HepG2 (cell line): ENCODE measurements around the gene FFAR4. TPM values are rescaled to one million over a fixed set of nuclear protein-coding genes. Genes with fewer than 3 reads are reported as not detected.
A peak's percentile ranks its signal among the peaks of the same experiment; 100 is the strongest.

Experiments
- AHR ChIP-seq: IDR thresholded peaks from 2 replicates; pipeline ENCODE4 v1.6.1; 2018; ENCODE audit warnings: missing genetic modification reagents, missing compliant biosample characterization
- ATF7 ChIP-seq, 2 experiments: fragments of 450-650 bp in 1 of 2; sonication (generic) in 1 of 2; formaldehyde crosslinking in 1 of 2; IDR thresholded peaks; 2 replicates each; pipeline versions ENCODE4 v1.4.0 to v1.6.1; 2016 to 2020; ENCODE audit warnings: antibody characterized with exemption in 1 of 2, mild to moderate bottlenecking in 1 of 2, missing genetic modification reagents in 1 of 2
- GATAD2A ChIP-seq: IDR thresholded peaks from 2 replicates; pipeline ENCODE4 v1.6.1; 2016
- HNRNPK ChIP-seq: fragments of 200-400 bp; formaldehyde crosslinking; IDR thresholded peaks from 2 replicates; pipeline ENCODE4 v1.6.1; 2018; ENCODE audit warnings: low read length, low read depth, moderate library complexity, mild to moderate bottlenecking; ENCODE audit not compliant: poor library complexity, severe bottlenecking
- HOXA5 ChIP-seq: sonication (generic); formaldehyde crosslinking; IDR thresholded peaks from 2 replicates; pipeline ENCODE4 v1.4.0; 2020; ENCODE audit warnings: missing genetic modification reagents
- MTA3 ChIP-seq: sonication (generic); formaldehyde crosslinking; IDR thresholded peaks from 2 replicates; pipeline ENCODE4 v1.4.0; 2020; ENCODE audit warnings: missing genetic modification reagents
- NAIF1 ChIP-seq: sonication (generic); formaldehyde crosslinking; IDR thresholded peaks from 2 replicates; pipeline ENCODE4 v1.5.0; 2020; ENCODE audit warnings: mild to moderate bottlenecking, missing genetic modification reagents, borderline replicate concordance
- ZFP41 ChIP-seq: sonication (generic); formaldehyde crosslinking; IDR thresholded peaks from 2 replicates; pipeline ENCODE4 v1.4.0; 2020; ENCODE audit warnings: mild to moderate bottlenecking, missing genetic modification reagents, borderline replicate concordance
- ZNF142 ChIP-seq: sonication (generic); formaldehyde crosslinking; IDR thresholded peaks from 2 replicates; pipeline ENCODE4 v1.4.0; 2020; ENCODE audit warnings: missing genetic modification reagents
- ZNF275 ChIP-seq: sonication (generic); formaldehyde crosslinking; IDR thresholded peaks from 2 replicates; pipeline ENCODE4 v1.8.0; 2022; ENCODE audit warnings: missing genetic modification reagents, mild to moderate bottlenecking, inconsistent platforms, borderline replicate concordance
- ZNF337 ChIP-seq: sonication (generic); formaldehyde crosslinking; IDR thresholded peaks from 2 replicates; pipeline ENCODE4 v1.5.1; 2020; ENCODE audit warnings: missing genetic modification reagents, low read depth, mild to moderate bottlenecking, borderline replicate concordance
- ZNF468 ChIP-seq: sonication (generic); formaldehyde crosslinking; IDR thresholded peaks from 2 replicates; pipeline ENCODE4 v1.8.0; 2022; ENCODE audit warnings: mild to moderate bottlenecking, moderate library complexity, missing genetic modification reagents
- ZNF652 ChIP-seq: IDR thresholded peaks from 2 replicates; pipeline ENCODE4 v1.6.1; 2016; ENCODE audit warnings: low read depth, borderline replicate concordance
- ZNF784 ChIP-seq: sonication (generic); formaldehyde crosslinking; IDR thresholded peaks from 2 replicates; pipeline ENCODE4 v1.5.1; 2020; ENCODE audit warnings: missing genetic modification reagents, mild to moderate bottlenecking, borderline replicate concordance
- ZZZ3 ChIP-seq: sonication (generic); formaldehyde crosslinking; IDR thresholded peaks from 2 replicates; pipeline ENCODE4 v1.4.0; 2020; ENCODE audit warnings: missing genetic modification reagents, mild to moderate bottlenecking, borderline replicate concordance
- polyA plus RNA-seq, 8 experiments: library from polyadenylated mRNA; depleted of rRNA in 3 of 8; stranded (reverse) in 7 of 8; unstranded in 1 of 8; fragments of >200 nt; fragmentation: Illumina TruSeq in 4 of 8; extraction: Trizol in 4 of 8; gene quantifications; 2 replicates each; pipeline versions ENCODE4 v1.2.1 to v1.2.3, GENCODE V29; 2011 to 2016; ENCODE audit warnings: low read depth in 4 of 8, missing spikeins in 1 of 8, mixed read lengths in 1 of 8; ENCODE audit not compliant: insufficient read depth in 1 of 8
- total RNA-seq, 5 experiments: library from RNA; depleted of rRNA; stranded (reverse); fragments of >200 nt; fragmentation: Illumina TruSeq; extraction: Trizol; gene quantifications; 2 replicates each; pipeline ENCODE4 v1.2.3, GENCODE V29; 2016; ENCODE audit warnings: low read depth in 1 of 5

Gene FFAR4
- total and polyA plus RNA-seq, 2 of the 13 experiments (the other 11 are each of a cell fraction or from before 2014, with no cell fraction given), result 0.09 TPM; not detected in 1

- TF ChIP-seq ZNF275 (CRISPR knock-in tag) (no peak), ZNF784 (CRISPR knock-in tag) (peak; percentile 74; the same call in 1 of the 2 replicates), ZNF337 (CRISPR knock-in tag) (no peak), ZNF142 (CRISPR knock-in tag) (no peak), ZFP41 (no peak), MTA3 (CRISPR knock-in tag) (no peak), HOXA5 (0 out of 2 replicates have a peak, but pooled peaks have one; percentile 53), ZNF652 (no peak), NAIF1 (CRISPR knock-in tag) (no peak), GATAD2A (CRISPR knock-in tag) (peak; percentile 19; the same call in 1 of the 2 replicates), ZZZ3 (CRISPR knock-in tag) (no peak), HNRNPK (peak; percentile 81), ZNF468 (no peak), AHR (CRISPR knock-in tag) (peak; percentile 67; the same call in 1 of the 2 replicates), ATF7 (IDR thresholded peaks at IDR 0.05) (no peak), ATF7 (CRISPR knock-in tag; IDR thresholded peaks at IDR 0.05) (no peak)
Measured at GRCh38 chr10:93601146-93601773, 34.8 kb downstream of the FFAR4 start, which contains the start of gene RBP4 (continued).
